Tibial nerve (tissue), 4 donors: ENCODE measurements around the gene AKT1.

Experiments used
- CTCF ChIP-seq, 5 experiments: fragments of 200-600 bp in 3 of 5; fragments of 450-650 bp in 2 of 5; sonication (generic) in 3 of 5; IDR thresholded peaks; one replicate each; pipeline ENCODE4 v1.5.1; 2016 to 2019; ENCODE audit warnings: antibody characterized with exemption in 5 of 5, mild to moderate bottlenecking in 3 of 5, moderate library complexity in 2 of 5
- EP300 ChIP-seq, 2 donors: sonication (generic); formaldehyde crosslinking; IDR thresholded peaks; one replicate each; pipeline ENCODE4 v1.6.1; 2017; ENCODE audit warnings: antibody characterized with exemption in 2 of 2, mild to moderate bottlenecking in 1 of 2
- POLR2A ChIP-seq, 2 donors: fragments of 450-650 bp; IDR thresholded peaks; one replicate each; pipeline ENCODE4 v1.6.1; 2017; ENCODE audit warnings: antibody characterized with exemption in 2 of 2, mild to moderate bottlenecking in 2 of 2, moderate library complexity in 2 of 2

- no peak for TF ChIP-seq CTCF (IDR thresholded peaks at IDR 0.05)
- no peak for TF ChIP-seq POLR2A (IDR thresholded peaks at IDR 0.05)
- no peak for TF ChIP-seq EP300 (IDR thresholded peaks at IDR 0.05)
Observed at GRCh38 chr14:104802394-104803184, 7.0 kb upstream of the AKT1 start.
